ENCODE results near the gene NDUFV1. TPM values are rescaled to one million over a fixed set of nuclear protein-coding genes. Genes with fewer than 3 reads are reported as not detected.

The NDUFV1 gene
- polyA plus RNA-seq, 1 of the 3 experiments (the other 2 are of a cell fraction) = 278 TPM

- Histone ChIP-seq H3K4me3 (ENCODE audit: low read depth in 2 of 2, low read length in 1 of 2) (no peak overlapping the region), H3K27ac (ENCODE audit: low read depth in 2 of 2, low read length in 1 of 2) (no peak overlapping the region), H3K4me1 (ENCODE audit: control insufficient read depth in 1 of 2, insufficient read depth in 2 of 2, low read depth in 1 of 2, low read length in 1 of 2) (peaks cover 7 to 13% of the 10 kb centered on the region in 2 experiments; a peak in 3 of 4 replicates), H3K9me3 (no peaks in the 10 kb centered on the region), H3K9ac (no peak overlapping the region), H3K27me3 (ENCODE audit: insufficient read depth) (no peaks in the 10 kb centered on the region), H3K4me2 (no peak overlapping the region), H3K79me2 (ENCODE audit: insufficient read depth) (peaks cover 17% of the 10 kb centered on the region), H3K9me2 (no peaks in the 10 kb centered on the region), H3K36me3 (replicated peaks in 1 of 2; ENCODE audit: control insufficient read depth in 1 of 2, insufficient read depth in 2 of 2, low read length in 1 of 2) (peaks cover 5 to 42% of the 10 kb centered on the region in 2 experiments), H4K20me1 (ENCODE audit: insufficient read depth) (peaks cover 2% of the 10 kb centered on the region; the same call in 1 of the 2 replicates), H2AFZ (ENCODE audit: low read depth) (no peak overlapping the region), H3F3A (replicated peaks; ENCODE audit: insufficient read depth) (no peaks in the 10 kb centered on the region)
- 93% methylated on average over 8 of the region's 10 CpGs for WGBS (ENCODE audit: low lambda C conversion rate)
- POLR2A ChIA-PET = no interaction called here
- no peak for DNase-seq
- TF ChIP-seq MAX (IDR thresholded peaks at IDR 0.05; ENCODE audit: low read depth) (no peak), YY1 (IDR thresholded peaks at IDR 0.05; ENCODE audit: low read depth) (no peak), RXRA (IDR thresholded peaks at IDR 0.05; ENCODE audit: borderline replicate concordance, low read depth) (no peak), SIN3A (IDR thresholded peaks at IDR 0.05; ENCODE audit: borderline replicate concordance, low read depth, low read length) (no peak), TCF12 (IDR thresholded peaks at IDR 0.05) (no peak), RAD21 (IDR thresholded peaks at IDR 0.05; ENCODE audit: low read length) (no peak), CHD2 (IDR thresholded peaks at IDR 0.05; ENCODE audit: low read length, partially characterized antibody) (no peak), USF1 (IDR thresholded peaks at IDR 0.05; ENCODE audit: borderline replicate concordance, low read depth) (no peak), TEAD4 (IDR thresholded peaks at IDR 0.05; ENCODE audit: borderline replicate concordance, insufficient read depth) (no peak), MXI1 (IDR thresholded peaks at IDR 0.05; ENCODE audit: low read depth, low read length) (no peak), EZH2phosphoT487 (IDR thresholded peaks at IDR 0.05; ENCODE audit: borderline replicate concordance, low read depth) (no peak)
- CTCF ChIA-PET = interaction anchor here (0.8 to 2.4 kb wide), 2 partner anchors 20 to 30 kb away, joined by 3 to 17 read pairs; partner anchors contain the start of genes NUDT8 and TBX10
These were observed 2.6 kb downstream of the NDUFV1 start for GRCh38 chr11:67609316-67609715.

GRCh38 chr11:67610302-67610868, 3.6 kb downstream of the NDUFV1 start:
- Histone ChIP-seq H3K9me3 (no peaks in the 10 kb centered on the region), H4K20me1 (ENCODE audit: insufficient read depth) (peaks cover 2% of the 10 kb centered on the region; the same call in 1 of the 2 replicates), H3K4me3 (ENCODE audit: low read depth in 2 of 2, low read length in 1 of 2) (no peak overlapping the region), H3K27me3 (ENCODE audit: insufficient read depth) (no peaks in the 10 kb centered on the region), H3K36me3 (replicated peaks in 1 of 2; ENCODE audit: control insufficient read depth in 1 of 2, insufficient read depth in 2 of 2, low read length in 1 of 2) (peaks cover 5 to 42% of the 10 kb centered on the region in 2 experiments), H3K9ac (no peak overlapping the region), H3K79me2 (ENCODE audit: insufficient read depth) (peaks cover 17% of the 10 kb centered on the region), H3K4me1 (ENCODE audit: control insufficient read depth in 1 of 2, insufficient read depth in 2 of 2, low read depth in 1 of 2, low read length in 1 of 2) (peaks cover 7 to 13% of the 10 kb centered on the region in 2 experiments; a peak in 3 of 4 replicates), H3K27ac (ENCODE audit: low read depth in 2 of 2, low read length in 1 of 2) (no peak overlapping the region), H2AFZ (ENCODE audit: low read depth) (no peak overlapping the region), H3K4me2 (no peak overlapping the region), H3F3A (replicated peaks; ENCODE audit: insufficient read depth) (no peaks in the 10 kb centered on the region), H3K9me2 (no peaks in the 10 kb centered on the region)
- CTCF ChIA-PET = interaction anchor here (2.4 kb wide), 1 partner anchor 19 kb away, joined by 17 read pairs; the partner anchor contains the start of gene NUDT8
- 95% methylated on average over 11 of the region's 15 CpGs for WGBS (ENCODE audit: low lambda C conversion rate)
- no peak for DNase-seq
- POLR2A ChIA-PET = no interaction called here
- TF ChIP-seq NRF1 (IDR thresholded peaks at IDR 0.05; ENCODE audit: low read depth, low read length) = no peak
- TF ChIP-seq USF1 (IDR thresholded peaks at IDR 0.05; ENCODE audit: borderline replicate concordance, low read depth) = no peak
- TF ChIP-seq FOSL2 (IDR thresholded peaks at IDR 0.05; ENCODE audit: borderline replicate concordance, low read depth) = no peak
- TF ChIP-seq NFIC (IDR thresholded peaks at IDR 0.05; ENCODE audit: borderline replicate concordance) = no peak
- TF ChIP-seq IRF3 (IDR thresholded peaks at IDR 0.05; ENCODE audit: low read depth, low read length) = no peak
- no peak for TF ChIP-seq TAF1 (IDR thresholded peaks at IDR 0.05; ENCODE audit: borderline replicate concordance, low read depth, low read length)
- no peak for TF ChIP-seq PBX3 (IDR thresholded peaks at IDR 0.05)
